Nephron progenitor cell (in vitro differentiated cells): Measurements from ENCODE around the gene KCNJ15.
A peak's percentile ranks its signal among the peaks of the same experiment; 100 is the strongest.

ENCODE experiments used
- DNase-seq: peaks from one replicate; pipeline ENCODE4 v3.0.0; 2021
- H3K27ac Mint-ChIP-seq: 2 replicates; pipeline ENCODE4 v1.8.0; 2021; ENCODE audit warnings: mild to moderate bottlenecking, moderate library complexity, mixed read lengths
- H3K27me3 Mint-ChIP-seq: 2 replicates; pipeline ENCODE4 v1.8.0; 2021; ENCODE audit warnings: mild to moderate bottlenecking, low read depth, mixed read lengths; ENCODE audit not compliant: poor library complexity
- H3K36me3 Mint-ChIP-seq: 2 replicates; pipeline ENCODE4 v1.8.0; 2021; ENCODE audit warnings: low read depth, mixed read lengths
- H3K4me1 Mint-ChIP-seq: 2 replicates; pipeline ENCODE4 v1.8.0; 2021; ENCODE audit warnings: mixed read lengths
- H3K4me3 Mint-ChIP-seq: 2 replicates; pipeline ENCODE4 v1.8.0; 2021; ENCODE audit warnings: mild to moderate bottlenecking, moderate library complexity, mixed read lengths
- H3K9me3 Mint-ChIP-seq: 2 replicates; pipeline ENCODE4 v1.8.0; 2021; ENCODE audit warnings: mild to moderate bottlenecking, moderate library complexity, mixed read lengths
- TF ChIP-seq, protein P1 (sequence below): fragments of 200-600 bp; sonication (generic); IDR thresholded peaks from 2 replicates; pipeline ENCODE4 v1.5.0; 2021; ENCODE audit warnings: antibody characterized with exemption

The KCNJ15 gene

DNA sequence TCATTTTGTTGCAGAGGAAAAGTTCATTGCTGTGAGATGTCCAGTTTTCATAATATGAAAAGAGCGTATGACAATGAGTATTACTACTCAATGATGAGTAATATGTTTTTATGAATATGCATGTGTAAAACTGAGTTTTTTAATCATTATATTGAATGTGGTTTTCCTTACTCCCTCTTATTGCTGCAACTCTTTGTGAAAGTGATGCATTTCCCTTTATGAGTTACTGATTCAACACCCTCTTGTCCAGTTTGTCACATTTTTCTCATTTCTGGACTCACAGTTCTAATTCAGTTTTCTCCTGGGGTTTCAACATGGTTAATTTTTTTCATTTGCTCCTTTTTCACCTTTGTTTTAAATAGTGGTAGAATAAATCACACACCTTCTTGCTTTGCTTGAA is 35.2 kb upstream of the KCNJ15 start:
- Mint-ChIP-seq H3K4me3 (no peak overlapping the region), H3K27me3 (peaks cover 2% of the 10 kb centered on the region), H3K4me1 (peaks cover 5% of the 10 kb centered on the region), H3K9me3 (peaks cover 77% of the 10 kb centered on the region), H3K27ac (no peak overlapping the region), H3K36me3 (peaks cover 38% of the 10 kb centered on the region)
- TF ChIP-seq, protein P1, sequence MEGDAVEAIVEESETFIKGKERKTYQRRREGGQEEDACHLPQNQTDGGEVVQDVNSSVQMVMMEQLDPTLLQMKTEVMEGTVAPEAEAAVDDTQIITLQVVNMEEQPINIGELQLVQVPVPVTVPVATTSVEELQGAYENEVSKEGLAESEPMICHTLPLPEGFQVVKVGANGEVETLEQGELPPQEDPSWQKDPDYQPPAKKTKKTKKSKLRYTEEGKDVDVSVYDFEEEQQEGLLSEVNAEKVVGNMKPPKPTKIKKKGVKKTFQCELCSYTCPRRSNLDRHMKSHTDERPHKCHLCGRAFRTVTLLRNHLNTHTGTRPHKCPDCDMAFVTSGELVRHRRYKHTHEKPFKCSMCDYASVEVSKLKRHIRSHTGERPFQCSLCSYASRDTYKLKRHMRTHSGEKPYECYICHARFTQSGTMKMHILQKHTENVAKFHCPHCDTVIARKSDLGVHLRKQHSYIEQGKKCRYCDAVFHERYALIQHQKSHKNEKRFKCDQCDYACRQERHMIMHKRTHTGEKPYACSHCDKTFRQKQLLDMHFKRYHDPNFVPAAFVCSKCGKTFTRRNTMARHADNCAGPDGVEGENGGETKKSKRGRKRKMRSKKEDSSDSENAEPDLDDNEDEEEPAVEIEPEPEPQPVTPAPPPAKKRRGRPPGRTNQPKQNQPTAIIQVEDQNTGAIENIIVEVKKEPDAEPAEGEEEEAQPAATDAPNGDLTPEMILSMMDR = no peak
- DNase-seq = no peak

DNA sequence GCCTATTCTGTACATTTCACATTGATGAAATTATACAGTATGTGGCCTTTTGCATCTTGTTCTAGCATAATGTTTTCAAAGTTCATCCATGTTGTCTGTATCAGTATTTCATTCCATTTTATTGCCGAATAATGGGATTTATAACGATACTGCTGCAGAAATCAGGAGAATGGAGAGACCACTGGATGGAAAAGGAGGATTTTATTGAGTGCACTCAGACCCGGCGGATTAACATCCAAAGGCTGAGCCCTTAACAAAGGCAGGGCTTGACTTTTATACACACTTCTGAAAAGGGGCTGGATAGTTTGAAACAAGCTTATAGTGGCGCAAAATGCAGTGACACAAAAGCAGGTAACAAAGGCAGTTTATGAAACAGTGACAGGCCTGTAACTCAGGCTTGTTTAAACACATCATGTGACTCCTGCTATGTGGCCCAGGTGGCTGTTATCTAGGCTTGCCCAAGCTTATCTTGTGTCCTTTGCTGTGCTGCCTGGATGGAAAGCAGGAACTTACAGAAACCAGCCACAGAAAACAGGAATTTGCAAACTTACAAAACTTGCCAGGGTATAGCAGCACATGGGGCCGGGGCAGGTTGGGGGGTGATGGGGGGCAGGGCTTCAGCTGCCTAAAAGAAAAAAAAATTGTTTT is 32.8 kb upstream of the KCNJ15 start:
- Mint-ChIP-seq H3K9me3 (peaks cover 99% of the 10 kb centered on the region), H3K4me3 (no peak overlapping the region), H3K27me3 (no peaks in the 10 kb centered on the region), H3K4me1 (peaks cover 3% of the 10 kb centered on the region), H3K27ac (no peak overlapping the region), H3K36me3 (peaks cover 51% of the 10 kb centered on the region)
- TF ChIP-seq, protein P1 = no peak
- DNase-seq = peak; percentile 20

DNA sequence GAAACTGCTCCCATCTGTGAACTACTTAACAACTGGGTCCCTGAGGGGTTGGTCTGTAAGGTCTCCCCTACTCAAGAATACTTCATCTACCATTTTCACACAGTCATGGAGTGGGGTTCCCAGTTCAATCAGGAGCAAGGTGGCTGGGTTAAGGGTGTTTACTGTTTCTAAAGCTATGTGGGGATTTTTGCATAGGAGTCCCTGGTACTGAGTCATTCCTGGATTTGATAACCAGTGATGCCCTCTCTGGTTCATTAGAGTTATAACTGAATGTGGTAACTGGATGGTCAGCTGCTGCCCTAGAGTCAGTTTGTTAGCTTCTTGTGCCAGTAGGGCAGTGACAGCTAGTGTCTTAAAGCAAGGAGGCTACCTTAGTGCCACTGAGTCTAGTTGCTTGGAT is 29.4 kb upstream of the KCNJ15 start:
- Mint-ChIP-seq H3K27ac (no peak overlapping the region), H3K4me1 (no peaks in the 10 kb centered on the region), H3K27me3 (no peaks in the 10 kb centered on the region), H3K36me3 (peaks cover 37% of the 10 kb centered on the region), H3K9me3 (peaks cover 97% of the 10 kb centered on the region), H3K4me3 (no peak overlapping the region)
- DNase-seq = no peak
- TF ChIP-seq, protein P1 = no peak

GRCh38 chr21:38228115-38228514 is 28.7 kb upstream of the KCNJ15 start:
- TF ChIP-seq, protein P1 = no peak
- DNase-seq = no peak
- H3K36me3 Mint-ChIP-seq = peaks cover 37% of the 10 kb centered on the region
- no peak overlapping the region for H3K27ac Mint-ChIP-seq
- no peaks in the 10 kb centered on the region for H3K27me3 Mint-ChIP-seq
- no peak overlapping the region for H3K4me3 Mint-ChIP-seq
- H3K4me1 Mint-ChIP-seq = no peaks in the 10 kb centered on the region
- peaks cover 96% of the 10 kb centered on the region for H3K9me3 Mint-ChIP-seq

DNA sequence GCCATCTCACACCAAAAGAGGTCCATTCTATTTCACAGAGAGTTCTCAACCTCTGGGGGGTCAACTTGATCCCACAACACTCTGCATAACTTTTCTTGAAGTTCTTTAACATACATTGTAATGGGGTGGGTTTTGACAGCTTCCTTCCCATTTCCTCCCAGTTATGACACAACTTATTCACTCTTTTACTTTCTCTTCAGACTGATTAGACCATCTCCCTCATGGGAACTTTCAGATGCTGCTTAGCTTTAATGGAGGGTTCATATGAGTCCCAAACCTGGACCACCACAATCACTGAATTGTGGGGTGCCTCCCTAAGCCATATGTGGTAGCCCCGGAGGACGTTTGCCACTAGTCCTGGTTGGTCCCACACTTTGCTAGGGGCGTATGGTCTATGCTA is 28.3 kb upstream of the KCNJ15 start:
- TF ChIP-seq, protein P1 = no peak
- Mint-ChIP-seq H3K27me3 (no peaks in the 10 kb centered on the region), H3K36me3 (peaks cover 36% of the 10 kb centered on the region), H3K4me3 (no peak overlapping the region), H3K27ac (no peak overlapping the region), H3K4me1 (no peaks in the 10 kb centered on the region), H3K9me3 (peaks cover 94% of the 10 kb centered on the region)
- DNase-seq = no peak

- Mint-ChIP-seq H3K4me3 (no peak overlapping the region), H3K4me1 (no peaks in the 10 kb centered on the region), H3K9me3 (peaks cover 90% of the 10 kb centered on the region), H3K36me3 (peaks cover 30% of the 10 kb centered on the region), H3K27me3 (no peaks in the 10 kb centered on the region), H3K27ac (no peak overlapping the region)
- no peak for DNase-seq
- TF ChIP-seq, protein P1 = no peak
Measured at GRCh38 chr21:38229260-38229877, 27.4 kb upstream of the KCNJ15 start.
